Measurements from ENCODE around the gene DMC1.
"Not testable (repeated sequence)": the region's sequence is repeated elsewhere in the genome, so short reads cannot be mapped to it uniquely, and the experiment has no call there.

Gene DMC1

DNA sequence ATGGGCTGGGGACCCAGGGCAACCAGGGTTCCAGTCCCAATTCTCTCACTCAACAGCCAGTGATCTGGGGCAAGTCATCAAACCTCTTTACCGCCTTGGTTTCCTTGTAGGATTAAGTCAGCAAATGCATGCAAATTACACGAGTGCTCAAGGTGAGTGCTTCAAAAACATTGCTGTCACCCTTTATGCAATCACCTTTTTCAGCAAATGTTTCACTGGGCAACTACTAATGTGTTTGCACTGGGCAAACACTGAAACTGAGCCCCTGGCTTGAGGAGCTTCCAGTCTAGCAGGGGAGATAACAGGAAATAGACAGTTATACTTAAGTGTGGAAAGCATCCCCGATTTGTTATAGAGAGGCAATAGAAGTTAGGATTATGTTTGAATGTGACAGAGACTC is 37.7 kb upstream of the DMC1 start:
- H3K4me1 ChIP-seq (ENCODE audit: control insufficient read depth, insufficient read depth, low read length), result no peaks in the 10 kb centered on the region
- no peak overlapping the region for H3K9ac ChIP-seq (ENCODE audit: low read length)
- H3K4me3 ChIP-seq (ENCODE audit: low read depth, low read length), result no peak overlapping the region
- H3K27me3 ChIP-seq (ENCODE audit: control insufficient read depth, insufficient read depth, low read length), result no peaks in the 10 kb centered on the region
- no peak overlapping the region for H3K27ac ChIP-seq (ENCODE audit: low read depth, low read length)
- H3K9me3 ChIP-seq (ENCODE audit: control insufficient read depth, insufficient read depth, low read depth, low read length), result no peaks in the 10 kb centered on the region
- no peaks in the 10 kb centered on the region for H3K36me3 ChIP-seq (ENCODE audit: control insufficient read depth, insufficient read depth, low read length)

DNA sequence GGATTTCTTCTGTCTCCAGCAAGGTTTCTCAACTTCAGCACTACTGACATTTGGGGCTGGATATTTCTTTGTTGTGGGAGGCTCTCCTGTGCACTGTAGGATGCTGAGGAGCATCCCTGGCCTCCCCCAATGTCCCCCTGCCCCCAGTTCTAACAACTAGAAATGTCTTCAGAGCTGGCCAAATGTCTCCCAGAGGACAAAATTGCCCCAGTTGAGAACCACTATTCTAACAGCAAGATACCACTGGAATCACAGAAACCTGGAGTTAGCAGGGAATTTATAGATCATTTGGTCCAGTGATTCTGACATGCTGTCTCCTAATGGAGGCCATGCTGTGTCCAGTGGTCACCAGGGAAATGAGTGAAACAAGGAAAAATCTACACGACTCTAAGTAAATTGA is 32.2 kb upstream of the DMC1 start:
- Histone ChIP-seq H3K4me3 (ENCODE audit: low read depth, low read length) (no peak overlapping the region), H3K27ac (ENCODE audit: low read depth, low read length) (no peak overlapping the region), H3K9ac (ENCODE audit: low read length) (no peak overlapping the region), H3K36me3 (ENCODE audit: control insufficient read depth, insufficient read depth, low read length) (peaks cover 2% of the 10 kb centered on the region; the same call in 1 of the 2 replicates), H3K27me3 (ENCODE audit: control insufficient read depth, insufficient read depth, low read length) (no peaks in the 10 kb centered on the region), H3K4me1 (ENCODE audit: control insufficient read depth, insufficient read depth, low read length) (no peaks in the 10 kb centered on the region), H3K9me3 (ENCODE audit: control insufficient read depth, insufficient read depth, low read depth, low read length) (no peaks in the 10 kb centered on the region)

DNA sequence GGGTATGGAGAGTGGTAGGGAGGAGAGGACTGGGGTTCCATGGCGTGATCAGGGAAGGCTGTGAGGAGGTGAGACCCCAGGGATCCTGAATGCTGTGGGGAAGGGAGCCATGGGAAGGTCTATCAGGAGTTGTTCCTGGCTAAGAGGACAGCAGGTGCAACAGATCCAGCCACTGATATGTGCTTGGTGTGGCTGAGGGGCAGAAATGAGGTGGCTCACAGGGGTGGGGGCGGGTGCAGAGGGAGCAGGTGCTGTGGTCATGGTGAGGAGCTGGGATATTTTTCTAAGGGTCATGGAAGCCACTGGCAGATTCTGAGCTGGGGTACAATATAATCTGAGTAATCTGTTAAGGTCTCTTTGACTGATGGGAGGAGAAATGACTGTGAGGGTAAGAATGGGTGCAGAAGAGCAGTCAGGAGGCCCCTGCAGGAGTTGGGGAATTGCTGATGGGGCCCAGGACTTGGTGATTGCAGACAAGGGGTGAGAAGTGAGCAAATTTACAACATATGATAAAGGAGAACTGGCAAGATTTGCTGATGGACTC is 31.3 kb upstream of the DMC1 start:
- Histone ChIP-seq H3K27ac (ENCODE audit: low read depth, low read length) (no peak overlapping the region), H3K9me3 (ENCODE audit: control insufficient read depth, insufficient read depth, low read depth, low read length) (no peaks in the 10 kb centered on the region), H3K4me1 (ENCODE audit: control insufficient read depth, insufficient read depth, low read length) (no peaks in the 10 kb centered on the region), H3K36me3 (ENCODE audit: control insufficient read depth, insufficient read depth, low read length) (peaks cover 5% of the 10 kb centered on the region; the same call in 1 of the 2 replicates), H3K9ac (ENCODE audit: low read length) (no peak overlapping the region), H3K27me3 (ENCODE audit: control insufficient read depth, insufficient read depth, low read length) (no peaks in the 10 kb centered on the region), H3K4me3 (ENCODE audit: low read depth, low read length) (no peak overlapping the region)

DNA sequence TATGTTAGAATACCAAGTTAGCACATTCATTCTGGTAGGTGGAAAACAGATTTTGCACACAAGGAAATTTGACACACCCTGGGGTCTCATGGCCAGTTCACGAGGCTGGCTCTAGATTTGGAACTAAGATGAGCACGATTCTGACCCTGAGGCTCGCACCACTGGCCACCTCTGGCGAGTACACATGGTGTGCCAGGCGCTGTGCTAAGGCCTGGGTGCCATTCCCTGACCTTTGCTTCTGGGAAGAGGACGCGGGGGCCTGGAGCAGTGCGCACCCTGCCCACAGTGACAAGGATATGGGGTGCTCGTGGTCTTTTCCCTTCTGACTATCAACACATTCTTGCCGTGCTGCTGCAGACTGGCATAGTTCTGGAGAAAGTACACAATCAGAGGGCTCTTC is 29.5 kb upstream of the DMC1 start:
- H3K27ac ChIP-seq (ENCODE audit: low read depth, low read length), result no peak overlapping the region
- no peaks in the 10 kb centered on the region for H3K9me3 ChIP-seq (ENCODE audit: control insufficient read depth, insufficient read depth, low read depth, low read length)
- H3K4me1 ChIP-seq (ENCODE audit: control insufficient read depth, insufficient read depth, low read length), result no peaks in the 10 kb centered on the region
- no peak overlapping the region for H3K9ac ChIP-seq (ENCODE audit: low read length)
- H3K36me3 ChIP-seq (ENCODE audit: control insufficient read depth, insufficient read depth, low read length), result peaks cover 5% of the 10 kb centered on the region; the same call in 1 of the 2 replicates
- H3K27me3 ChIP-seq (ENCODE audit: control insufficient read depth, insufficient read depth, low read length), result no peaks in the 10 kb centered on the region
- no peak overlapping the region for H3K4me3 ChIP-seq (ENCODE audit: low read depth, low read length)

DNA sequence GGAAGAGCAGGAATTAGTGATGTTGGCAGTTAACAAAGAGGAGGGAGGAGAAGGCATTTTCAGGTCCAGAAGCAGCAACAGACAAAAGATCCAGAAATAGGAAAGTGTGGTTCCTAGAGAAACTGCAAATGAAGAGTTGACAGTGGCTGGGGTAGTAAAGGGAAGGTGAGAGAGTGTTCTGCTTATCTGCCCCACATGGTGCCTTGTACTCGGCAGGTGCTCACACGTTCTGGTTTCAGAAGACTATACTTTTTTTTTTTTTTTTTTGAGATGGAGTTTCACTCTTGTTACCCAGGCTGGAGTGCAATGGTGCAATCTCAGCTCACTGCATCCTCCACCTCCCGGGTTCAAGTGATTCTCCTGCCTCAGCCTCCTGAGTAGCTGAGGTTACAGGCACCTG is 12.9 kb upstream of the DMC1 start:
- not testable (repeated sequence) for H3K9me3 ChIP-seq (ENCODE audit: control insufficient read depth, insufficient read depth, low read depth, low read length); H3K27me3 ChIP-seq (ENCODE audit: control insufficient read depth, insufficient read depth, low read length); H3K36me3 ChIP-seq (ENCODE audit: control insufficient read depth, insufficient read depth, low read length); H3K4me1 ChIP-seq (ENCODE audit: control insufficient read depth, insufficient read depth, low read length); H3K27ac ChIP-seq (ENCODE audit: low read depth, low read length); H3K4me3 ChIP-seq (ENCODE audit: low read depth, low read length); H3K9ac ChIP-seq (ENCODE audit: low read length)

DNA sequence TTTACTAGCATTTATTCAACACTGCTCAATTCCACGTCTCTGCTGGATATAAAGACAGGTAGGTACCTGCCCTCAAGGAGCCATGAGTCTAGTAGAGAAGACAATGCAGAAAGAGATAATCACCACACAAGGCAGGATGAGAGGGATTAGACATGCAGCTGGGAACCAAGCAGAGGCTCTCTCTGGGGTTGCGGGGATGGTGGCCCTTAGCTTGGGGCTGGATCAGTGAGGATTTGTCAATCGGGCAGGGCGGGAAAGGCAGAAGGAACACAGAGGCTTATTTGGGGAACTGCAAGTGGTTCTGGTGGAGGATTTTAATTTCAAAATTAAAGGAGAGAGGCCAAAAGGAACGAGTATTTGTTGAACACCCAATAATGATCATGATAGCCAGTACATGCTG is 8.5 kb upstream of the DMC1 start:
- no peaks in the 10 kb centered on the region for H3K4me1 ChIP-seq (ENCODE audit: control insufficient read depth, insufficient read depth, low read length)
- H3K27me3 ChIP-seq (ENCODE audit: control insufficient read depth, insufficient read depth, low read length), result no peaks in the 10 kb centered on the region
- no peak overlapping the region for H3K9ac ChIP-seq (ENCODE audit: low read length)
- H3K36me3 ChIP-seq (ENCODE audit: control insufficient read depth, insufficient read depth, low read length), result no peaks in the 10 kb centered on the region
- no peak overlapping the region for H3K4me3 ChIP-seq (ENCODE audit: low read depth, low read length)
- H3K9me3 ChIP-seq (ENCODE audit: control insufficient read depth, insufficient read depth, low read depth, low read length), result no peaks in the 10 kb centered on the region
- no peak overlapping the region for H3K27ac ChIP-seq (ENCODE audit: low read depth, low read length)

DNA sequence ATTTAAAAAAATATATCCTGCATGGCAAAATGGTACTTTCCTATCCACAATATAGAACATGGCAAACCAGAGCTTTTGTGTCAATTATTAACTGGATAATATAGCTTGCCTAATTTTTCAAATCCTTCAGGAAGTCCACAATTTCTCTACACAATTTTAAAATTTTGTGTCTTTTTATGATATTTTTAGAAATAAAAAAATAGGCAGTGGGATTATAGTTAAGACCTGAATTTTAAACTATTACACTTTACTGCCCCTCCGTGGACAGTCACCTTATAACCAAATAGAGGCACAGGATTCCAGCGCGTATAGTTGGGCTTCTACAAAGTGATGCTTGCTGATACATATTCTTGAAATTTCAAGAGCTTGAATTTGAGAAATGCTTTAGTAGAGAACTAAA is 2.1 kb upstream of the DMC1 start:
- no peak overlapping the region for H3K27ac ChIP-seq (ENCODE audit: low read depth, low read length)
- no peaks in the 10 kb centered on the region for H3K27me3 ChIP-seq (ENCODE audit: control insufficient read depth, insufficient read depth, low read length)
- H3K4me3 ChIP-seq (ENCODE audit: low read depth, low read length), result no peak overlapping the region
- H3K9ac ChIP-seq (ENCODE audit: low read length), result no peak overlapping the region
- peaks cover 20% of the 10 kb centered on the region for H3K4me1 ChIP-seq (ENCODE audit: control insufficient read depth, insufficient read depth, low read length)
- no peaks in the 10 kb centered on the region for H3K9me3 ChIP-seq (ENCODE audit: control insufficient read depth, insufficient read depth, low read depth, low read length)
- H3K36me3 ChIP-seq (ENCODE audit: control insufficient read depth, insufficient read depth, low read length), result no peaks in the 10 kb centered on the region

DNA sequence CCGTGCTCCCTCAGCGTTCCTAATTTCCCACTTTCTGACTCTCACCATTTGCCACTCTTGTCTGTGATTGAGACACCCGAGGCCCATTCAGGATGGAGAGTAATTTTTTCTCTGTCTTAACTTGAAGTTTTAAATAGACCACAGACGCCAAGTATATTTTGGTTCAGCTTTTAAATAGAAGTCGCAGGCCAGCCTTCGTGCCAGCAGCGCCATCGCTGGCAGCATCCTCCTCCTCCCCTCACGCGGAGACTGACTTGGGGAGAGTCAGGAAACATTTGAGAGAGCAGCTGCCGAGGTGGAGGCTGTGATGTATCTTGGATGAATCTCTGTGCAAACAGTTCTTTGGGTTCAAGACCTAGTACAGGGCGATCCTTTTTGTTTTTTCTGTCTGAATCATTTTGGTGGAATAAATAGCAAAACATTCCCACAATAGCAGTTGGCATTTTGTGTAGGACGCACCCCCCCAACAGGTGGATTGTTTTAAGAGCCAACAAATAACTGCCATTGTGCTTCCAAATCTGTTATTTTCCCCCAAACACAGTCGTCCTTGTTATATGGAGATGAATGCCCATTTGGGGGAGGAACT is 889 bp upstream of the DMC1 start:
- Histone ChIP-seq H3K27me3 (ENCODE audit: control insufficient read depth, insufficient read depth, low read length) (no peaks in the 10 kb centered on the region), H3K9me3 (ENCODE audit: control insufficient read depth, insufficient read depth, low read depth, low read length) (no peaks in the 10 kb centered on the region), H3K27ac (ENCODE audit: low read depth, low read length) (0 out of 2 replicates have a peak overlapping the region, but pooled peaks have one; percentile 2), H3K4me1 (ENCODE audit: control insufficient read depth, insufficient read depth, low read length) (peaks cover 20% of the 10 kb centered on the region), H3K9ac (ENCODE audit: low read length) (peak overlapping the region; percentile 71), H3K36me3 (ENCODE audit: control insufficient read depth, insufficient read depth, low read length) (no peaks in the 10 kb centered on the region), H3K4me3 (ENCODE audit: low read depth, low read length) (peak overlapping the region; percentile 85)

DNA sequence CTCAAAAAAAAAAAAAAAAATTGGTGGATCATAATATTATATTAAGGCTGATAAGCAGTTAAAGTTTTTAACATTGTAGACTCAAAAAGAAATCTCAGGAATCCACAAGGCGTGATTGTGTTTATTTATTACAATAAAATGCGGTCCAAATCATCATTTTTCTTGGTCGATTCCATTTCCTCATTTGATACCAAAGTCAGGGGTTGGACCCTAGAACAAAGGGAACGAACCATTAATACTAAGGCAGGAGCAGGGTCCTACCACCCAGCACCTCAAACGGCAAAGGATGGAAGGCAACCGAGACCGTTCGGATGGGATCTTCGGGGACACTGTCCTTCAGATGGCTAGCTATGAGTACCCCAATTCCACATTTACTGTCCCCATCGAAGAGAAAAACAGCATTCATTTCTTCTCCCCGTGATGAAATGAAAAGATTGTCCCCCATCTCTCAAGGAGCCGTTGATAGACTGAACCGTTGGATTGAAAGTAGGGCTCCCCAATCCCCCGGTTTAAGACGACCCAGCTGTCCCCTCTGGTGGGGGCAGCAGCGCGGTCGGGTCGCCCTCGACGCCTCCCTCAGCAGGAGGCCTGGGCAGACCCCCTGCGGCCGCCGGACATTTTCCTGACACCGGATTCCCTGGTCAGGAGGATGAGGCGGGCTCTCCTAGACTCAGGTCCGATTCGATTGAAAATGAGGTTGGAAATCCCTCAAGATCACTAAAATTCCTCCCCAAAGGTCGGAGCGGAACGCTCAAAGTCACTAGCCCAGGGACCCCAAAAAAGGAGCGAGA is 607 bp downstream of the DMC1 start:
- Histone ChIP-seq H3K27ac (ENCODE audit: low read depth, low read length) (peak overlapping the region; percentile 69; the same call in 1 of the 2 replicates), H3K9me3 (ENCODE audit: control insufficient read depth, insufficient read depth, low read depth, low read length) (no peaks in the 10 kb centered on the region), H3K27me3 (ENCODE audit: control insufficient read depth, insufficient read depth, low read length) (no peaks in the 10 kb centered on the region), H3K4me1 (ENCODE audit: control insufficient read depth, insufficient read depth, low read length) (peaks cover 20% of the 10 kb centered on the region), H3K9ac (ENCODE audit: low read length) (peak overlapping the region; percentile 95), H3K36me3 (ENCODE audit: control insufficient read depth, insufficient read depth, low read length) (no peaks in the 10 kb centered on the region), H3K4me3 (ENCODE audit: low read depth, low read length) (peak overlapping the region; percentile 82)

DNA sequence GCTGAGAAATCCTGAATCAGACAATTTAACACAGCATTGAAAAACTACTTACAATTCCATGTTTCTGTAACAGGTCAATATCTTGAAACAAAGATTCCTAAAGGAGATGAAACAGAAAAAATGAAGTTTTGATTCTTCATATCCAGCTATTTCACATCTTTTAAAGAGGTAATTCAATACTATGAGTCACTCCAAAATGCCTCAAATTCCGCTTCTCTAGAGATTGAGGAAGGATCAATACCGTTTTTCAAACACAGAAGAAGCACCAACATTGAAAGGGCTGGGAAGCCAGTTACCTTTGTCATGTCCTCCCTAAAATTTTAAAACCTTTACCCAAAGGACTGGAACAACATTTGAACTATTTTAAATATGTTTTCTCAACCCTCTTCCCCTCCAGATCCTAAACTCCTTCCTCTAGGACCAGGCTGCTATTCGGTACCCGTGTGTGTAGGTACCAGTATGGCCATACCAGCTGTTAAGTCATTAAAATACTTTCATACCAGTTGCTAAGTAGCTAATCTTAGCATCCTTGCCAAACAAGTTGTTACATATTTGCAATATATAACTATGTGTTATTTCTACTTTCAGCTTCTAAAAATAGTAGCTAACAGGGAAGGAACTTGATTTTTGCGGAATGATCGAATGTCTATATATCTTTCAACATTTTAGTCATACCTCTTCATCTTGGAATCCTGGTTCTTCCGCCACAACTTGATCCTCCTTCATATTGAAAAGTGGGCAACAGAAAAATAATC is 2.3 kb downstream of the DMC1 start:
- Histone ChIP-seq H3K9me3 (ENCODE audit: control insufficient read depth, insufficient read depth, low read depth, low read length) (no peaks in the 10 kb centered on the region), H3K4me3 (ENCODE audit: low read depth, low read length) (no peak overlapping the region), H3K9ac (ENCODE audit: low read length) (no peak overlapping the region), H3K36me3 (ENCODE audit: control insufficient read depth, insufficient read depth, low read length) (no peaks in the 10 kb centered on the region), H3K27me3 (ENCODE audit: control insufficient read depth, insufficient read depth, low read length) (no peaks in the 10 kb centered on the region), H3K4me1 (ENCODE audit: control insufficient read depth, insufficient read depth, low read length) (peaks cover 20% of the 10 kb centered on the region), H3K27ac (ENCODE audit: low read depth, low read length) (no peak overlapping the region)
